K562 (cell line): ENCODE measurements around the gene SNX30. TPM values are rescaled to one million over a fixed set of nuclear protein-coding genes. Genes with fewer than 3 reads are reported as not detected.

Experiments used
- GATAD2B ChIP-seq: fragments of 450-650 bp; IDR thresholded peaks from 2 replicates; pipeline ENCODE4 v1.6.1; 2017; ENCODE audit warnings: mild to moderate bottlenecking, borderline replicate concordance
- HBP1 ChIP-seq: fragments of 450-650 bp; formaldehyde crosslinking; IDR thresholded peaks from 2 replicates; pipeline ENCODE4 v1.4.0; 2022; ENCODE audit warnings: missing genetic modification characterization
- HMBOX1 ChIP-seq: sonication (generic); IDR thresholded peaks from 2 replicates; pipeline ENCODE4 v1.6.1; 2016
- HMG20A ChIP-seq: fragments of 450-650 bp; formaldehyde crosslinking; conservative IDR thresholded peaks from 2 replicates; pipeline ENCODE4 v1.4.0; 2020; ENCODE audit warnings: mild to moderate bottlenecking, mixed read lengths
- JUNB ChIP-seq: fragments of 450-650 bp; formaldehyde crosslinking; conservative IDR thresholded peaks from 2 replicates; pipeline ENCODE4 v1.4.0; 2020; ENCODE audit warnings: mild to moderate bottlenecking
- JUND ChIP-seq, 2 experiments: IDR thresholded peaks; 2 replicates in 1 of 2; 3 replicates in 1 of 2; pipeline ENCODE4 v1.6.1; 2011; ENCODE audit warnings: borderline replicate concordance in 2 of 2, low read depth in 2 of 2, low read length in 2 of 2, improper control_type of control experiment in 1 of 2, missing biosample characterization in 1 of 2, missing genetic modification characterization in 1 of 2, missing genetic modification reagents in 1 of 2
- NR2C2 ChIP-seq, 2 experiments: fragments of 200-800 bp in 1 of 2; sonication (Bioruptor generic) in 1 of 2; sonication (generic) in 1 of 2; formaldehyde crosslinking in 1 of 2; IDR thresholded peaks; 2 replicates each; pipeline versions ENCODE4 v1.6.1 to v1.8.0; 2016 to 2022; ENCODE audit warnings: mild to moderate bottlenecking in 1 of 2, missing compliant biosample characterization in 1 of 2, missing genetic modification characterization in 1 of 2, missing genetic modification reagents in 1 of 2
- RBM34 ChIP-seq: fragments of 200-400 bp; formaldehyde crosslinking; IDR thresholded peaks from 2 replicates; pipeline ENCODE4 v1.6.1; 2018; ENCODE audit warnings: low read length, borderline replicate concordance; ENCODE audit not compliant: insufficient read depth
- SIX5 ChIP-seq, 2 experiments: IDR thresholded peaks; 2 replicates each; pipeline ENCODE4 v1.6.1; 2011; ENCODE audit warnings: low read length in 2 of 2, borderline replicate concordance in 1 of 2, low read depth in 1 of 2, mild to moderate bottlenecking in 1 of 2, moderate library complexity in 1 of 2; ENCODE audit not compliant: insufficient read depth in 1 of 2
- ZBTB49 ChIP-seq: sonication (generic); formaldehyde crosslinking; IDR thresholded peaks from 2 replicates; pipeline ENCODE4 v1.8.0; 2022; ENCODE audit warnings: missing genetic modification reagents, mild to moderate bottlenecking, borderline replicate concordance
- ZBTB8A ChIP-seq: fragments of 450-650 bp; IDR thresholded peaks from 2 replicates; pipeline ENCODE4 v1.6.1; 2018; ENCODE audit warnings: mild to moderate bottlenecking, moderate library complexity; ENCODE audit not compliant: partially characterized antibody
- ZNF41 ChIP-seq: fragments of 250-450 bp; sonication (Bioruptor Pico); conservative IDR thresholded peaks from 2 replicates; pipeline ENCODE4 v1.4.0; 2020; ENCODE audit warnings: mild to moderate bottlenecking
- ZNF449 ChIP-seq: fragments of 250-450 bp; sonication (Bioruptor Pico); IDR thresholded peaks from 2 replicates; pipeline ENCODE4 v1.8.0; 2022; ENCODE audit warnings: moderate library complexity, mild to moderate bottlenecking, inconsistent platforms
- polyA plus RNA-seq, 8 experiments: library from polyadenylated mRNA; depleted of rRNA in 4 of 8; stranded (reverse) in 5 of 8; unstranded in 3 of 8; fragments of >200 nt; fragmentation: Nextera tagmentation in 2 of 8; fragmentation: Illumina TruSeq in 1 of 8; extraction: Ambion mirVana in 2 of 8; extraction: Trizol in 1 of 8; gene quantifications; 2 replicates each; pipeline versions ENCODE4 v1.2.1 to v1.2.3, GENCODE V29; 2011 to 2014; ENCODE audit warnings: inconsistent platforms in 1 of 8, missing spikeins in 1 of 8
- total RNA-seq, 7 experiments: library from RNA; depleted of rRNA in 6 of 7; stranded (reverse); fragments of >200 nt in 6 of 7; fragmentation: Illumina TruSeq in 2 of 7; extraction: Trizol in 2 of 7; gene quantifications; 2 replicates each; pipeline versions ENCODE4 v1.2.1 to v1.2.3, GENCODE V29; 2011 to 2021; ENCODE audit warnings: low replicate concordance in 1 of 7
- TF ChIP-seq, protein P1 (sequence below): sonication (generic); formaldehyde crosslinking; IDR thresholded peaks from 2 replicates; pipeline ENCODE4 v1.8.0; 2022; ENCODE audit warnings: mild to moderate bottlenecking, missing genetic modification reagents
- TF ChIP-seq, protein P2 (sequence below): fragments of 250-450 bp; sonication (Bioruptor Pico); IDR thresholded peaks from 2 replicates; pipeline ENCODE4 v1.5.1; 2021; ENCODE audit warnings: mild to moderate bottlenecking

SNX30 gene
- total and polyA plus RNA-seq, 9 of the 15 experiments (the other 6 are each of a cell fraction or from before 2014, with no cell fraction given): 0.76 to 5.9 (median 3.3) TPM

GRCh38 chr9:112810696-112811490 is 60.3 kb downstream of the SNX30 start (continued):
- TF ChIP-seq HMBOX1: peak; percentile 22; the same call in 1 of the 2 replicates
- no peak for TF ChIP-seq NR2C2 (CRISPR knock-in tag; IDR thresholded peaks at IDR 0.05)
- no peak for TF ChIP-seq NR2C2 (tag; IDR thresholded peaks at IDR 0.05)
- no peak for TF ChIP-seq ZBTB8A
- TF ChIP-seq JUND (IDR thresholded peaks at IDR 0.05; ENCODE audit: borderline replicate concordance, low read depth, low read length): no peak
- peak; percentile 19; the same call in 1 of the 3 replicates for TF ChIP-seq JUND (tag; IDR thresholded peaks at IDR 0.05; ENCODE audit: borderline replicate concordance, low read depth, low read length)
- no peak for TF ChIP-seq HBP1 (CRISPR knock-in tag)
- no peak for TF ChIP-seq ZNF41 (CRISPR knock-in tag)
- no peak for TF ChIP-seq ZNF449
- peak; percentile 25; the same call in 1 of the 2 replicates for TF ChIP-seq GATAD2B
- TF ChIP-seq HMG20A: no peak
- no peak for TF ChIP-seq SIX5 (IDR thresholded peaks at IDR 0.05; ENCODE audit: borderline replicate concordance in 1 of 2, insufficient read depth in 1 of 2, low read depth in 1 of 2, low read length in 2 of 2)
- TF ChIP-seq JUNB (CRISPR knock-in tag): no peak
- no peak for TF ChIP-seq RBM34
- TF ChIP-seq, protein P1, sequence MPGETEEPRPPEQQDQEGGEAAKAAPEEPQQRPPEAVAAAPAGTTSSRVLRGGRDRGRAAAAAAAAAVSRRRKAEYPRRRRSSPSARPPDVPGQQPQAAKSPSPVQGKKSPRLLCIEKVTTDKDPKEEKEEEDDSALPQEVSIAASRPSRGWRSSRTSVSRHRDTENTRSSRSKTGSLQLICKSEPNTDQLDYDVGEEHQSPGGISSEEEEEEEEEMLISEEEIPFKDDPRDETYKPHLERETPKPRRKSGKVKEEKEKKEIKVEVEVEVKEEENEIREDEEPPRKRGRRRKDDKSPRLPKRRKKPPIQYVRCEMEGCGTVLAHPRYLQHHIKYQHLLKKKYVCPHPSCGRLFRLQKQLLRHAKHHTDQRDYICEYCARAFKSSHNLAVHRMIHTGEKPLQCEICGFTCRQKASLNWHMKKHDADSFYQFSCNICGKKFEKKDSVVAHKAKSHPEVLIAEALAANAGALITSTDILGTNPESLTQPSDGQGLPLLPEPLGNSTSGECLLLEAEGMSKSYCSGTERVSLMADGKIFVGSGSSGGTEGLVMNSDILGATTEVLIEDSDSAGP: 0 out of 2 replicates have a peak, but pooled peaks have one; percentile 28
- TF ChIP-seq ZBTB49 (CRISPR knock-in tag): no peak
- TF ChIP-seq, protein P2, sequence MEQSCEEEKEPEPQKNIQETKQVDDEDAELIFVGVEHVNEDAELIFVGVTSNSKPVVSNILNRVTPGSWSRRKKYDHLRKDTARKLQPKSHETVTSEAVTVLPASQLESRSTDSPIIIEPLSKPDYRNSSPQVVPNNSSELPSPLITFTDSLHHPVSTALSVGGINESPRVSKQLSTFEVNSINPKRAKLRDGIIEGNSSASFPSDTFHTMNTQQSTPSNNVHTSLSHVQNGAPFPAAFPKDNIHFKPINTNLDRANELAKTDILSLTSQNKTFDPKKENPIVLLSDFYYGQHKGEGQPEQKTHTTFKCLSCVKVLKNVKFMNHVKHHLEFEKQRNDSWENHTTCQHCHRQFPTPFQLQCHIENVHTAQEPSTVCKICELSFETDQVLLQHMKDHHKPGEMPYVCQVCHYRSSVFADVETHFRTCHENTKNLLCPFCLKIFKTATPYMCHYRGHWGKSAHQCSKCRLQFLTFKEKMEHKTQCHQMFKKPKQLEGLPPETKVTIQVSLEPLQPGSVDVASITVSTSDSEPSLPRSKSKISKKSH: no peak
